Tibial nerve (tissue), 4 donors: ENCODE results near the gene ANO2. TPM values are rescaled to one million over a fixed set of nuclear protein-coding genes. Genes with fewer than 3 reads are reported as not detected.

Experiments
- DNase-seq, 2 donors: peaks; one replicate each; pipeline ENCODE4 v3.0.0-alpha.2; 2019; ENCODE audit warnings: low spot score in 2 of 2
- H3K27ac ChIP-seq, 4 donors: fragments of 200-600 bp; sonication (generic) in 3 of 4; one replicate each; pipeline ENCODE4 v1.5.1; 2017 to 2019; ENCODE audit warnings: mild to moderate bottlenecking in 1 of 4
- H3K27me3 ChIP-seq, 2 donors: fragments of 200-600 bp; sonication (generic) in 1 of 2; one replicate each; pipeline versions ENCODE4 v1.5.1 to v1.6.0; 2017 to 2019
- H3K36me3 ChIP-seq, 3 donors: fragments of 200-600 bp; sonication (generic); one replicate each; pipeline ENCODE4 v1.5.1; 2018 to 2019
- H3K4me1 ChIP-seq, 4 donors: fragments of 200-600 bp; sonication (generic) in 3 of 4; one replicate each; pipeline ENCODE4 v1.5.1; 2017 to 2019
- H3K4me3 ChIP-seq, 4 donors: fragments of 200-600 bp; sonication (generic) in 3 of 4; one replicate each; pipeline ENCODE4 v1.5.1; 2017 to 2019; ENCODE audit warnings: mild to moderate bottlenecking in 1 of 4, moderate library complexity in 1 of 4
- H3K9me3 ChIP-seq, 4 donors: fragments of 200-600 bp; sonication (generic) in 3 of 4; one replicate each; pipeline ENCODE4 v1.5.1; 2017 to 2019
- CTCF ChIP-seq, 5 experiments: fragments of 200-600 bp in 3 of 5; fragments of 450-650 bp in 2 of 5; sonication (generic) in 3 of 5; IDR thresholded peaks; one replicate each; pipeline ENCODE4 v1.5.1; 2016 to 2019; ENCODE audit warnings: antibody characterized with exemption in 5 of 5, mild to moderate bottlenecking in 3 of 5, moderate library complexity in 2 of 5
- EP300 ChIP-seq, 2 donors: sonication (generic); formaldehyde crosslinking; IDR thresholded peaks; one replicate each; pipeline ENCODE4 v1.6.1; 2017; ENCODE audit warnings: antibody characterized with exemption in 2 of 2, mild to moderate bottlenecking in 1 of 2
- POLR2A ChIP-seq, 2 donors: fragments of 450-650 bp; IDR thresholded peaks; one replicate each; pipeline ENCODE4 v1.6.1; 2017; ENCODE audit warnings: antibody characterized with exemption in 2 of 2, mild to moderate bottlenecking in 2 of 2, moderate library complexity in 2 of 2
- WGBS, 2 donors: methylation state at CpG; one replicate each; pipeline ENCODE4 v1.1.5; 2018; 5-methylcytosine and 5-hydroxymethylcytosine counted together
- total RNA-seq, 4 donors: library from RNA; depleted of rRNA; stranded (reverse); fragments of >200 nt; gene quantifications; one replicate each; pipeline ENCODE4 v1.1.0, GENCODE V29; 2016

ANO2 gene
- total RNA-seq, 4 donors from 2014 or later: 13.8 to 23.2 (median 21.3) TPM

GRCh38 chr12:5710260-5710878, 234.7 kb downstream of the ANO2 start:
- WGBS, 2 donors: 86 to 88% methylated on average over 1 of the region's 1 CpG
- no peak for DNase-seq
- Histone ChIP-seq H3K36me3 (no peaks in the 10 kb centered on the region), H3K9me3 (no peaks in the 10 kb centered on the region), H3K4me1 (no peaks in the 10 kb centered on the region), H3K4me3 (no peak overlapping the region), H3K27me3 (no peaks in the 10 kb centered on the region), H3K27ac (no peak overlapping the region)
- TF ChIP-seq POLR2A (IDR thresholded peaks at IDR 0.05): no peak
- no peak for TF ChIP-seq EP300 (IDR thresholded peaks at IDR 0.05)
- no peak for TF ChIP-seq CTCF (IDR thresholded peaks at IDR 0.05)

GRCh38 chr12:5708371-5708770, 236.7 kb downstream of the ANO2 start:
- Histone ChIP-seq H3K27ac (no peak overlapping the region), H3K9me3 (no peaks in the 10 kb centered on the region), H3K4me1 (no peaks in the 10 kb centered on the region), H3K4me3 (no peak overlapping the region), H3K27me3 (no peaks in the 10 kb centered on the region), H3K36me3 (no peaks in the 10 kb centered on the region)
- TF ChIP-seq POLR2A (IDR thresholded peaks at IDR 0.05) (no peak), CTCF (IDR thresholded peaks at IDR 0.05) (no peak), EP300 (IDR thresholded peaks at IDR 0.05) (no peak)
- no peak for DNase-seq

GRCh38 chr12:5706247-5706646, 238.8 kb downstream of the ANO2 start:
- TF ChIP-seq EP300 (IDR thresholded peaks at IDR 0.05) (no peak), CTCF (IDR thresholded peaks at IDR 0.05) (no peak), POLR2A (IDR thresholded peaks at IDR 0.05) (no peak)
- WGBS, 2 donors: 83 to 92% methylated on average over 4 of the region's 4 CpGs

GRCh38 chr12:5705791-5706190, 239.3 kb downstream of the ANO2 start:
- DNase-seq: no peak
- Histone ChIP-seq H3K27ac (no peak overlapping the region), H3K4me1 (no peaks in the 10 kb centered on the region), H3K36me3 (no peaks in the 10 kb centered on the region), H3K9me3 (no peaks in the 10 kb centered on the region), H3K4me3 (no peak overlapping the region), H3K27me3 (no peaks in the 10 kb centered on the region)
- no peak for TF ChIP-seq EP300 (IDR thresholded peaks at IDR 0.05)
- TF ChIP-seq POLR2A (IDR thresholded peaks at IDR 0.05): no peak
- TF ChIP-seq CTCF (IDR thresholded peaks at IDR 0.05): no peak
- WGBS, 2 donors: 71 to 76% methylated on average over 9 of the region's 9 CpGs

More at GRCh38 chr12:5706247-5706646, 238.8 kb downstream of the ANO2 start:
- no peaks in the 10 kb centered on the region for H3K9me3 ChIP-seq
- no peaks in the 10 kb centered on the region for H3K36me3 ChIP-seq
- no peak for DNase-seq
- H3K27ac ChIP-seq: no peak overlapping the region
- H3K27me3 ChIP-seq: no peaks in the 10 kb centered on the region
- no peak overlapping the region for H3K4me3 ChIP-seq
- H3K4me1 ChIP-seq: no peaks in the 10 kb centered on the region

- 65 to 66% methylated on average over 6 of the region's 6 CpGs for WGBS, 2 donors
- DNase-seq: no peak
- Histone ChIP-seq H3K9me3 (peaks cover 0 to 13% (median 0%) of the 10 kb centered on the region in 4 donors), H3K4me3 (no peak overlapping the region), H3K27me3 (no peaks in the 10 kb centered on the region), H3K4me1 (no peaks in the 10 kb centered on the region), H3K27ac (no peak overlapping the region), H3K36me3 (no peaks in the 10 kb centered on the region)
- no peak for TF ChIP-seq CTCF (IDR thresholded peaks at IDR 0.05)
- no peak for TF ChIP-seq POLR2A (IDR thresholded peaks at IDR 0.05)
- TF ChIP-seq EP300 (IDR thresholded peaks at IDR 0.05): no peak
Measured at GRCh38 chr12:5694759-5695409, 250.2 kb downstream of the ANO2 start.
